8988T (cell line): ENCODE results near the gene ATG12.
"Not testable (repeated sequence)": the region's sequence is repeated elsewhere in the genome, so short reads cannot be mapped to it uniquely, and the experiment has no call there.

Source experiments
- DNase-seq: peaks from one replicate; pipeline ENCODE4 v3.0.0; 2011

Gene ATG12

GRCh38 chr5:115842089-115842935 is 947 bp upstream of the ATG12 start:
- peak; percentile 51 for DNase-seq

DNA sequence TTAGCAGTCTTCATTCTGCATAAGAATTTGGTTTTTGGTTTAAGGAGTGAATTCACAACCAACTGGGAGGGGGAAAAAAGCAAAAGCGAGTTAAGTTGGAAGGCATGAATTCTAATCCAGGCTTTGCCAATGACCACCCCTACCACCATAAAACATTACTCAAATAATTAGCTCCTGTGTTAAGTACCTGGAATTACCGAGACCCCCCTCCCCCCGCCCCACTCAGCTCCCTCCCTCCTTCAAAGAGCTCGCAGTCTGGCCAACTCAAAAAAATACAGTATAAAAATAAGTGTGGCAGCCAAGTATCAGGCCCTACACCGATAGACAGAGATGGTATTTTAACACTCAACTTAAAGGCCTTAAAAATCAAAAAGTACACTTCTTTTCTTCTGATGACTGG is 492 bp downstream of the ATG12 start:
- no peak for DNase-seq

DNA sequence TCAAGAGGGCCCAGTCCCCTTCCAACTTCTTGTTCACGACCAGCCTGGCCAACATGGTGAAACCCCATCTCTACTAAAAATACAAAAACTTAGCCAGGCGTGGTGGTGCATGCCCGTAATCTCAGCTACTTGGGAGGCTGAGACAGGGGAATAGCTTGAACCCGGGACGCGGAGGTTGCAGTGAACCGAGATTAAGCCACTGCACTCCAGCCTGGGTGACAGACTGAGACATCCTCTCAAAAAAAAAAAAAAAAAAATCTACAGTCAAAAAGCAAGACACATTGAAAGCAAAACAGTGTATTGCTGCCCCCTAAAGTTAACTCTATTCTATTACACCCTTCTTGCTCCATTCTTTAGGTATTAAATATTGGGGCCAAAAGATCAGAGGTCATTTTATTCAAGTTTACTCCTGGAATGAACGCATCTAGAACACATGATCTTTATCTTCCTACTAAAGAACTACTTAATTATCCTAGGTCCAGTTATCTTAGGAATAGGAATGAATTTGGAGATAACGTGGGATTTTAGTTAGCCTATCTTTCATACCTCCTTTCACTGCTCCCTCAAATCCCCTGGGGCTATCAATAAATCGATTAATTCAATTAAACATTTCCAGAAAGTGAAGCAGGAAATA is 2.4 kb downstream of the ATG12 start:
- DNase-seq = no peak

DNA sequence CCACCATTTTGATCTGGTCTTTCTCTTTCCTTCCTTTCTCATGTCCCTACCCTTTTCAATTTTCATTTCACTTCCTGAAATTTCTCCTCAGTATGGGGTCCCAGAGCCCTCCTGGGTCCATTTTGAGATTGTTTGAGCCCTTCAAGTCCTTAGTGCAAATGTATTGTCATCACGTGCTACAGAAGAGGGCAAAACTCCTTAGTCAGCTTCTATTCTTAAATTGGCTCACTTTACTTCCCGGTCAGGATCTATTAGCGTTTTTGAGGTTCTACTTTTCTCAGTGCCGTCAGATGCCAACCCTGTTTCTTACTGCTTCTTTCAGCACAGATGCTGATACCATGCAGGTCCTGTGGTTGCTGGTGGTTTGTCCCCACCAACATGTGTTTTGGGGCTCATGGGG is 5.9 kb downstream of the ATG12 start:
- DNase-seq = no peak

DNA sequence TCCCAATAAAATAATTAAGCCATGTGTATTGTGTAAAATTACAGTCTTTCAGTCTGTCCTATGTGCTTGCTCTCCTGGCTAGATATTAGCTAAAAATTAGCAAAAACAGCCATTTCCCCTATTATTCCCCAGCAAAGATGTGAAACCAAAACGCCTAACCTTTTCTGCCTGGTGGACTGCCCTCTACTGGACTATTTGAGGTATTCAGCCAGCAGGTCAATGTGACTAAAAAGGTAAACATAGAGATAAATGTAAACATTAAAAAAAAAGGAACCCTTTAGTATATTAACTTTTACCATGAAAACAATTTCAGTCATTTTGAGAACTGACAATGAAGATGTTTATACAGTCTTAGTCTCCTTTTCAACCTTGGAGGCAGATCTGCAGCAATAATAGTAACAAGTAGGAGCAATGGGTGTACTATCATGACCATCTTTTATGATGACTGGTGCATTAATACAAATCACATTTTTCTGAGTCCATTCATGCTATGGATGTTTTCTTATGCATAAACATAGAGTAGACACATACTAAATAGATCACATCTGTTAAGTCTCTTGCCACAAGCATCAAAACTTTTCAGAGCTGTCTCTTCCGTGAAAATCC is 10.1 kb downstream of the ATG12 start:
- DNase-seq = no peak

DNA sequence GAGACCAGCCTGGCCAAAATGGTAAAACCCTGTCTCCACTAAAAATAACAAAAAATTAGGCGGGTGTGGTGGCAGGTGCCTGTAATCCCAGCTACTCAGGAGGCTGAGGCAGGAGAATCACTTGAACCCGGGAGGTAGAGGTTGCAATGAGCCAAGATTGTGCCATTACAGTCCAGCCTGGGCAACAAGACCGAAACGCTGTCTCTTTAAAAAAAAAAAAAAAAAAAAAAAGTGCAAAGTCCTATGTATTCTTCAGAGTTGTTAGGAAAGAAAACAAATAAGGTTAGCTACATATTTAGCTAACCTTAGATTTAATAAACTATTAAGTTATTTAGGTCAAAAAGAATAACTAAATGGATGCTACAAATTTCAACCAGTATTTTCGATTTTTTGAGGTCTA is 11.5 kb downstream of the ATG12 start:
- no peak for DNase-seq

DNA sequence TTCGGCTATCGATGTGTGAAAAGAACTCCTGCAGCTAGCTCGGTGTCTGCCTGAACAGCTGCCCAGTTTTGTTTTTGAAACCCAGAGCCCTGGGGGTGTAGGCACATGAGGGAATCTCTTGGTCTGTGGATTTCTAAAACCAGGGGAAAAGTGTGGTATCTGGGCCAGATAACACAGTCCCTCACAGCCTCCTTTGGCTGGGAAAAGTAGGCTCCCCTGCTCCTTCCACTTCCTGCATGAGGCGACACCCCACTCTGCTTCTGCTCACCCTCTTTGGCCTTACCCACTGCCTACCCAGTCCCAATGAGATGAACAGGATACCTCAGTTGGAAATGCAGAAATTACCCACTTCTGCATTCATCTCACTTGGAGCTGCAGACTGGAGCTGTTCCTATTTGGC is 15.4 kb downstream of the ATG12 start:
- DNase-seq = no peak

GRCh38 chr5:115824983-115825382 is 16.4 kb downstream of the ATG12 start:
- not testable (repeated sequence) for DNase-seq

GRCh38 chr5:115820846-115821245 is 20.5 kb downstream of the ATG12 start:
- DNase-seq = no peak

DNA sequence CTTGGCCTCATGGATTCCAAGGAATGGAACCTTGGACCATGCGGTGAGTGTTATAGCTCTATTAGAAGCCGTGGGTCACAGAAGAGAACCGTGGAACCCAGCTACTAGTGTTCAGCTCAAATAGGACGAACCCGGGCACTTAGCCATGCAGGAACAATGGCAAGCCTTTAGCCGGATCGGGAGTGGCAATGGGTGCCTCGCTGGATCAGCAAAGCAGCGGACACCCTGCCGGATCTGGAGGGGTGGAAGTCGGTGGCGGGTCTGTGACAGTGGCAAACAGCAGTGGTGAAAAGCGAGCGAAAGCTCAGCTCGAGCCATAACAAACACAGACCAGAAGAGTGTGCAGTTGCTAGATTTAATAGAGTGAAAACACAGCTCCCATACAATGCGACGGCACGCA is 22.5 kb downstream of the ATG12 start:
- no peak for DNase-seq

DNA sequence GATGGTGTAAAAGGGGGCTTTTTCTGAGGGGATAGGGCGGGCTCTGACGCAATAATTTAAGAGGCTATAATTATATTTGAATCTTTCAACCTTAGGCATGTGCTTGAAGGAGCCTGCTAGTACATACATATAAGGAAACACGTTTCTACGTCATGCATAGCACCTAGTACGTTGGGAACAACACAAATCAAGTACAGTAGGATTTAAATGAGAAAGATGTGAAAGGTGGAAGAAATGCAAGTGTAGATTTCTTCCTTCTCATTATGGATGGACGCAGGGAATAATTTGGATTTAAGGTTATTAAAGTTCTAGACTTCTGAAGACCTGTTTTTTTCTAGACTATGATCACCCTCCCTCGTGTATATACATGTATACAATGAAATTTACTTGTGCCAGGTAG is 24.0 kb downstream of the ATG12 start:
- DNase-seq = no peak

DNA sequence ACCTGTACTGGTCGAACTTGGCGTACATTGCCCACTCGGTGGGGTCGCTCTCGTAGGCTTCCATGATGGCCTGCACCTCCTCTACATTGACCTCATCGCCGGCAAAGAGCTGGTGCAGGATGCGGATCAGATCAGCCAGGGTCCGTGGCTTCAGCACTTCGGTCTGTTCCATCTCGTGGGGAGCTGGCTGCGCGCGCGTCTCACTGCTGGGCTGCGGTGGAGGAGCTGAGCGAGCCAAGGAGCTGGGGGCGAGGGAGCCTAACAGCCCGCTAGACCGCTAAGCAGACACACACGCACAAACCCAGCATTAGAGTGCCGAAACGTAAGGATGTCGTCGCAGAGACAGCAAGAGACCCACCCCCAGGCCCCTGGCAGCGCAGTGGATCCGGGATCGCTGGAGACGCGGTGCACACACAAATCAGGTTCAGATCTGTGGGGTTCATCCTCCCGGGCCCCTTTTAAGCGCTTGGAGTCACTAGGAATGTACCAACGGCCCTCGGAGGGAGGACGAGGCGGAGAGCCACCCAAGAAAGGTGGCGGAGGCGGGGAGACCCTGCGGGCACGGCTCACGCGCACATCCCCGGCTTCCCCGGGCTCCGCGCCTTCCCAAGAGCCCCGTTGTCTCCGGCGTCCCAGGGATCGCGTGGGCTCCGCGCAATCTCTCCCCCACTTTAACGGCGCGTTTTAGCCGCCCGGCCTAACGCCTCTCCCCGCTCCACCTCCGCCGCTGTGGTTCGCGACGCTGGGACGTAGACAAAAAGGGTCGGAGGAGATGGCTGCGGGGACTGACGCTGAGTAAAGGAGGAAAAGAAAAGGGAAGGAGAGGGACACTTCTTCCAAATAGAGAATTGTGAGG is 24.9 kb downstream of the ATG12 start, which contains the start of gene CDO1:
Gene CDO1, minus strand, starts transcription at position 434 of the 856 bp plus-strand sequence. Its CDS starts 262 bp downstream, at position 172.
- no peak for DNase-seq

DNA sequence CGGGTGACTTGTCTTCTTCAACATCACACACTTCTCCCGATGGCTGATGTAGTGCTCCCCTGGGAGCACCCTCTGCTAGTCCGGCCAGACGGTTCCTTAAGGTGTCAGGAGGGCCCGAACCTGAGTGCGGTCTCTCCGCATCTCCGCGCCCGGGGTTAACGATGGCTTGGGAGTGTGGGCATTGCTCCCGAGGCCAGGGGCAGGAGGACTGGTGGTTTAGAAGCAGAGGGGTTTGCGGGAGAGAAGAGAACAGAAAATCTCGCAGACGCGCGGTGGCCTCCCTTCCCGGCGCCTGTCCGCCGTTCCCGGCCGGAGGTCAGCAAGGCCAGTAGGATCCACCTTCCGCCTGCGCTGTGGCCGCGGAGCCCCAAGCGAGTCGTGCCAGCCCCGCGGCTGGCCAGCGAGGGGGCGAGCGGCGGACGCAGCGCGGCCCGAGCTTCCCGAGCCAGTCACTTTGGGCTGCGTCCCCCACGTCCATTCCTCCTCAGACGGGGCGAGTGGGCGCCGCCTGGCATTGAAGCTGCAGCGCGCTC is 25.6 kb downstream of the ATG12 start:
- no peak for DNase-seq

GRCh38 chr5:115815006-115815692 is 26.2 kb downstream of the ATG12 start:
- DNase-seq = no peak

- DNase-seq = no peak
Measured at GRCh38 chr5:115813719-115814118, 27.6 kb downstream of the ATG12 start.

- no peak for DNase-seq
Measured at GRCh38 chr5:115812372-115812771, 29.0 kb downstream of the ATG12 start.

- no peak for DNase-seq
Measured at GRCh38 chr5:115811406-115811805, 30.0 kb downstream of the ATG12 start.

GRCh38 chr5:115810761-115811160 is 30.6 kb downstream of the ATG12 start:
- DNase-seq = no peak

DNA sequence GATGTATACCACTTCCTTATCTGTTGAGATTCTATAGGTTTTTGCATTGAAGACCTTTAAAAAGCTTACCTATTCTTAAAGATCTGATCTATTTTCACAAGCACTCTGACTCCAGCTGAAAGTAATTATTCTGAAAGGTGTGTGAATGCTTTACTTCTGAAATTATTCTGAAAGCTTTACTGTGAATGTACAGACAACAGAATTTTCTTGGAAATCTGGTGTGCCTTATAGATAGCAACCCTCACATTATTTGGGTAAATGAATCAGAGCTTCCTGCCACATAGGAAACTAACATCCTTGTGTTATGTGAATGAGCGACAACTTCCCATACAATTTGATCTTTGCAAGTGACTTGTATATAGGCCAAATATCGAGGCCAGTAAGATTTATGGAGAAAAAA is 31.4 kb downstream of the ATG12 start:
- DNase-seq = no peak

GRCh38 chr5:115808066-115808465 is 33.3 kb downstream of the ATG12 start:
- not testable (repeated sequence) for DNase-seq

DNA sequence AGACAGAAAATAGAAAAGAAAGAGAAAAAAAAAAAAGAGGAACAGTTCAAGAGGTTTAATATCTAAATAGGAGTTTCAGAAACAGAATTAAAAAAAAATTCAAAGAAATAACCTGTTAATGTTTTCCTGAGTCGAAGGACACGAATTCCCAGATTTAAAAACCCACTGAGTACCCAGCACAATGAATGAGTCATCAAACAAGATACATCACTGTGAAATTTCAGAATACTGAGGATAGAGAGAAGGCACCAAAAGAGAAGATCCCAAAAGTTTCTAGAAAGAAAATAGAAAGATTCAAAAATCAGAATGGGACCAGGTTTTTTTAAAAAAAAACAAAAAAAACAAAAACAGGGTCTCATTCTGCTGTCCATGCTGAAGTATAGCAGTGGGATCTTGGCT is 33.7 kb downstream of the ATG12 start:
- DNase-seq = no peak

DNA sequence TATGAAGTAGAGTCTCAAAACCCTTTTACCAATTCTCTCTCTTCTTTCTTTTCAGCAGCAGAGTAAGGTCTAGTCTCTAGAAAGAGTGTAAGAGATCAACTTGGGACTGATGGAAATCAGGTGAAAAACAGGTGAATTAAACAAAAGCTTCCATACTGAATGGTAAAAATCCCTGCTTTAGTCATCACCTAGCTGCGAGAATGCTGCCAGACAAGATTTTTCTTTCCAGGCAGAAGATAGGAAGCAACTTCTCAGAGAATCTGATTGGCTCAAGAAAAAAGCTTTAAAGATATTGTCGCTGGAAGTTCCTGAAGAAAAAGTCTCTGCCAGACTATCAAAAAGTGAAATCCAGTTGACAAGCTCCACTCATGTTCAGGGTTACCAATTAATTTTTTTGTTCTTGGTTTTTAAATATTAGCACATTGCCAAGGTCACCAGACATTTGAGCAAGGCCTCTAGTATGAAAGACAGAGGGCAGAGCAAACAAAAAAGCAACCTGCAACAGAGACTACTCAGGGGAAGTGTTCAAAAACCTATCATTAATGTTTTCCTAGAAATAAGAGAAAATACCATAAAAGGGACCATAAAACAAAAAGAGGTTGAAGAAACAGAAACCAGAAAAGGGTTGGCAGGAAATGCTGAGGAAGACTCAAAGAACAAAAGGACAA is 34.2 kb downstream of the ATG12 start:
- no peak for DNase-seq
